PC-9 (cell line): Measurements from ENCODE around the gene FYN. TPM values are rescaled to one million over a fixed set of nuclear protein-coding genes. Genes with fewer than 3 reads are reported as not detected.

Experiments
- BruUV-seq: library from RNA; stranded (reverse); fragments of 400-500 nt; replicated peaks from 2 replicates; lab custom pipeline; 2021; lab: Mats Ljungman, UMichigan
- CTCF ChIA-PET: fragments of 300-600 bp; sonication (Branson Sonifier 250); formaldehyde crosslinking; loops from one replicate; lab custom pipeline; 2022; ENCODE audit warnings: antibody characterized with exemption; lab: Charles Lee
- POLR2A ChIA-PET: fragments of 300-600 bp; sonication (Branson Sonifier 250); formaldehyde crosslinking; loops from one replicate; lab custom pipeline; 2022; ENCODE audit warnings: antibody characterized with exemption; ENCODE audit not compliant: unreplicated experiment; lab: Charles Lee
- DNase-seq, 2 experiments: peaks; one replicate each; pipeline versions ENCODE4 v3.0.0 to v3.0.0-alpha.2; 2015 to 2022; ENCODE audit warnings: mixed read lengths in 1 of 2
- H2AFZ ChIP-seq: fragments of 200-600 bp; sonication (generic); 2 replicates; pipeline ENCODE4 v1.8.1; 2017; ENCODE audit warnings: antibody characterized with exemption
- H3F3A ChIP-seq: fragments of 200-600 bp; sonication (generic); 2 replicates; pipeline ENCODE4 v1.8.1; 2017; ENCODE audit warnings: antibody characterized with exemption, mild to moderate bottlenecking, low read depth; ENCODE audit not compliant: insufficient read depth
- H3K27ac ChIP-seq: fragments of 200-600 bp; sonication (generic); 2 replicates; pipeline ENCODE4 v1.6.1; 2016; ENCODE audit warnings: mixed run types
- H3K27me3 ChIP-seq: fragments of 200-600 bp; sonication (generic); 2 replicates; pipeline ENCODE4 v1.6.1; 2016; ENCODE audit warnings: low read depth, mixed run types; ENCODE audit not compliant: insufficient read depth
- H3K36me3 ChIP-seq: fragments of 200-600 bp; sonication (generic); 2 replicates; pipeline ENCODE4 v1.6.1; 2016; ENCODE audit warnings: low read depth, mixed run types
- H3K4me1 ChIP-seq: fragments of 200-600 bp; sonication (generic); replicated peaks from 2 replicates; pipeline ENCODE4 v1.6.1; 2016; ENCODE audit warnings: mixed run types; ENCODE audit not compliant: insufficient read depth
- H3K4me2 ChIP-seq: fragments of 200-600 bp; sonication (generic); 2 replicates; pipeline ENCODE4 v1.6.1; 2017; ENCODE audit warnings: mixed run types
- H3K4me3 ChIP-seq: fragments of 200-600 bp; sonication (generic); 2 replicates; pipeline ENCODE4 v1.6.1; 2016; ENCODE audit warnings: mixed run types
- H3K79me2 ChIP-seq: fragments of 200-600 bp; sonication (generic); 2 replicates; pipeline ENCODE4 v1.6.1; 2017; ENCODE audit warnings: low read depth, mixed run types
- H3K9me2 ChIP-seq: fragments of 200-600 bp; sonication (generic); 2 replicates; pipeline ENCODE4 v1.8.1; 2017; ENCODE audit warnings: mild to moderate bottlenecking; ENCODE audit not compliant: insufficient read depth
- H3K9me3 ChIP-seq: fragments of 200-600 bp; sonication (generic); 2 replicates; pipeline ENCODE4 v1.8.1; 2016; ENCODE audit warnings: low read depth; ENCODE audit not compliant: insufficient read depth
- H4K20me1 ChIP-seq: fragments of 200-600 bp; sonication (generic); 2 replicates; pipeline ENCODE4 v1.8.1; 2017; ENCODE audit not compliant: insufficient read depth
- CTCF ChIP-seq: fragments of 200-600 bp; sonication (generic); conservative IDR thresholded peaks from 2 replicates; pipeline ENCODE4 v1.6.1; 2017; ENCODE audit warnings: mixed run types, antibody characterized with exemption, mild to moderate bottlenecking, moderate library complexity
- EZH2 ChIP-seq: fragments of 200-600 bp; sonication (generic); IDR thresholded peaks from 2 replicates; pipeline ENCODE4 v1.8.0; 2017; ENCODE audit warnings: antibody characterized with exemption, low read depth
- intact Hi-C: fragments of 100-400 bp; cut with micrococcal nuclease; formaldehyde crosslinking; loops from one replicate; pipeline ENCODE4 v1.10.0; 2022; ENCODE audit not compliant: unreplicated experiment
- total RNA-seq: library from RNA; stranded (reverse); gene quantifications from 2 replicates; pipeline ENCODE4 v1.2.3, GENCODE V29; 2021

The FYN gene
- total RNA-seq, 1 experiment from 2014 or later, result 53.3 TPM

- Histone ChIP-seq H3K4me2 (no peak overlapping the region), H3K4me1 (peaks cover 11% of the 10 kb centered on the region), H3K36me3 (no peaks in the 10 kb centered on the region), H3F3A (peaks cover 6% of the 10 kb centered on the region; the same call in 1 of the 2 replicates), H3K9me2 (no peaks in the 10 kb centered on the region), H2AFZ (no peak overlapping the region), H3K4me3 (no peak overlapping the region), H3K27ac (no peak overlapping the region), H3K79me2 (no peaks in the 10 kb centered on the region), H4K20me1 (no peaks in the 10 kb centered on the region), H3K9me3 (no peaks in the 10 kb centered on the region), H3K27me3 (no peaks in the 10 kb centered on the region)
- BruUV-seq, result no TSS peak
- no peak for TF ChIP-seq EZH2
- TF ChIP-seq CTCF, result no peak
- DNase-seq, result no peak
- ChIA-PET POLR2A (no interaction called here), CTCF (no interaction called here)
- intact Hi-C loops, result no loop called here
Observed at GRCh38 chr6:111771629-111772028, 101.6 kb downstream of the FYN start.

GRCh38 chr6:111771094-111771432 lies 102.2 kb downstream of the FYN start:
- no peak overlapping the region for H3K4me2 ChIP-seq
- H3K9me3 ChIP-seq, result no peaks in the 10 kb centered on the region
- H3K27ac ChIP-seq, result no peak overlapping the region
- BruUV-seq, result no TSS peak
- peaks cover 6% of the 10 kb centered on the region; the same call in 1 of the 2 replicates for H3F3A ChIP-seq
- no peaks in the 10 kb centered on the region for H3K9me2 ChIP-seq
- CTCF ChIA-PET, result no interaction called here
- peaks cover 11% of the 10 kb centered on the region for H3K4me1 ChIP-seq
- intact Hi-C loops, result no loop called here
- TF ChIP-seq EZH2 (no peak), CTCF (no peak)
- H3K4me3 ChIP-seq, result no peak overlapping the region
- H4K20me1 ChIP-seq, result no peaks in the 10 kb centered on the region
- H3K27me3 ChIP-seq, result no peaks in the 10 kb centered on the region
- DNase-seq, result peak in 1 of 2 experiments; percentile 28
- no peaks in the 10 kb centered on the region for H3K79me2 ChIP-seq
- H3K36me3 ChIP-seq, result no peaks in the 10 kb centered on the region
- H2AFZ ChIP-seq, result no peak overlapping the region
- POLR2A ChIA-PET, result interaction anchor here (0.6 kb wide), 1 partner anchor 12 kb away, joined by 4 read pairs; no protein-coding TSS in a partner anchor

GRCh38 chr6:111770263-111771093 lies 102.8 kb downstream of the FYN start:
- POLR2A ChIA-PET, result interaction anchor here (0.6 kb wide), 1 partner anchor 11 kb away, joined by 4 read pairs; no protein-coding TSS in a partner anchor
- no peaks in the 10 kb centered on the region for H4K20me1 ChIP-seq
- no peak overlapping the region for H3K4me3 ChIP-seq
- H3K9me2 ChIP-seq, result no peaks in the 10 kb centered on the region
- DNase-seq, result peak in 1 of 2 experiments; percentile 5
- TF ChIP-seq EZH2 (no peak), CTCF (no peak)
- CTCF ChIA-PET, result no interaction called here
- BruUV-seq, result no TSS peak
- no peaks in the 10 kb centered on the region for H3K9me3 ChIP-seq
- no peaks in the 10 kb centered on the region for H3K27me3 ChIP-seq
- intact Hi-C loops, result no loop called here
- H2AFZ ChIP-seq, result no peak overlapping the region
- peaks cover 6% of the 10 kb centered on the region; the same call in 1 of the 2 replicates for H3F3A ChIP-seq
- H3K27ac ChIP-seq, result no peak overlapping the region
- peaks cover 11% of the 10 kb centered on the region for H3K4me1 ChIP-seq
- no peak overlapping the region for H3K4me2 ChIP-seq
- H3K79me2 ChIP-seq, result no peaks in the 10 kb centered on the region
- no peaks in the 10 kb centered on the region for H3K36me3 ChIP-seq
